GM18867 (cell line): Measurements from ENCODE around the gene GARIN5B.

Experiments
- ATAC-seq: cut with Tn5 transposase; IDR thresholded peaks from one replicate; pipeline ENCODE4 v1.9.1; 2021; ENCODE audit warnings: mild to moderate bottlenecking, moderate library complexity; ENCODE audit not compliant: unreplicated experiment

Gene GARIN5B

DNA sequence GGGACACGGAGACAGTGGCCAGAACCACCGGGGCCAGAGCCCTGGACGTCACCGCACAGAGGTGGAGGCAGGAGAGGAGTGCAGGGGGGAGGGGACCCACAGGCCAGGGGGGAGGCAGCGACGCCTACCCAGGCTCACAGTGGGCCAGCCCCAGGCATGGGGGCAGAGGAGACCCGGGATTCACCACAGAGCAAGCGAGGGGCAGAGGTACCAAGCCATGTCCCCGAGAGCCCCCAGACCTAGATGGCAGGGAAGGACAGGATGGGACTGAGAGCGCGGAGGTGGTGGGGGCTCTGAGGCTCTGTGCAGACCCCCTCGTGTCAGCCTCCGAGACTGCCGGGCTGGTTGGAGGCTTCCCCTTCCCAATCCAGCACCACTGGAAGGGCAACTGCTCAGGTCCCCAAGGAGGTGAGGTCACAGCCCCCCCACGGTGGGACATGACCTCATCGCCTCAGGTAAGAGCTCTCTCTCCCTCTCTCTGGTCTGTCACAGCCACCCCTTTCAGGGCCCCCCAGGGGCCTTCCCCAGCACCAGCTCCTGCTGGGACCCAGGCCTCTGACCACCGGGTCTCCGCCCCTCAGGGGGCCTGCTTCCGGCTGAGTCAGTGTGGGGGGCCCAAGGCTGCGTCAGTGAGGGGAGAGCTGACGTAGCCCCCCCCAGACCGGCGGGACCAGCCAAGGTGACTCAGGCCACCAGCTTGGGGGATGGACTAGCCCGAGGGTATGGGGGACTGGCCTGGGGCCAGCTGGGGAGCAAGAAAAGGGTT, 9.4 kb upstream of the GARIN5B start:
- ATAC-seq: no peak

DNA sequence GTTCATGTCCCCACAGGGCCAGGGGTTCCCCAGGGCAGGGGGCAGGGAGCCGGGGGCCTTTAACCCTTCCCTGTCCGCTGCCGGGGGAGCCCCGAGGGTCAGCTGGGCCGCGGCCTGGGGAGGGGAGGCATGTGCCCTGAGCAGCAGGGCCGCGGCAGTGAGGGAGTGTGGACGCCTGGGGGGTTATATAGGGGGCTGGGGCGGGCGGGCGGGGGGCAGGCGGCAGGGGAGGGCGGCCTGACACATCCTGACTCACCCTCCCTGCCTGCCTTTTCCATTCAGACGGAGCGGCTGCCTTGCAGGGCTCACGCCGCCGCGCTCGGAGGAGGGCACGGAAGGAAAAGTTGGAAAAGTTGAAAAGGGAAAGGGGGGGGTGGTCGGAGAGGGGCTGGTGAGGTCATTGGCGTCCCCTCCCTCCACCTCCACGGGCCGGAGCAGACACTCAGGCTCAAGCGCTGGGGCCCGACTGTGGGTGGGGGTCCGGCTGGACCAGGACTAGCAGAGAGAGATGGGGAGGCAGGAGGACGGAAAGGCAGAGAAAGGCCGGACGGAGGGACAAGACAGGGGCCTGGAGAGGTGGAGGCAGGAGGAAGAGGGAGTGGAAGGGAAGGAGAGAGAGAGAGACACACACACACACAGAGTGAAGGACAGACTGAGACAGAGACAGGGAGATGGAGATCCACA, 7.4 kb upstream of the GARIN5B start, which contains the start of gene IL11:
IL11 (minus strand) TSS at position 159 of the 684 bp plus-strand sequence; CDS start at position 6, 153 bp downstream.
- ATAC-seq: no peak

DNA sequence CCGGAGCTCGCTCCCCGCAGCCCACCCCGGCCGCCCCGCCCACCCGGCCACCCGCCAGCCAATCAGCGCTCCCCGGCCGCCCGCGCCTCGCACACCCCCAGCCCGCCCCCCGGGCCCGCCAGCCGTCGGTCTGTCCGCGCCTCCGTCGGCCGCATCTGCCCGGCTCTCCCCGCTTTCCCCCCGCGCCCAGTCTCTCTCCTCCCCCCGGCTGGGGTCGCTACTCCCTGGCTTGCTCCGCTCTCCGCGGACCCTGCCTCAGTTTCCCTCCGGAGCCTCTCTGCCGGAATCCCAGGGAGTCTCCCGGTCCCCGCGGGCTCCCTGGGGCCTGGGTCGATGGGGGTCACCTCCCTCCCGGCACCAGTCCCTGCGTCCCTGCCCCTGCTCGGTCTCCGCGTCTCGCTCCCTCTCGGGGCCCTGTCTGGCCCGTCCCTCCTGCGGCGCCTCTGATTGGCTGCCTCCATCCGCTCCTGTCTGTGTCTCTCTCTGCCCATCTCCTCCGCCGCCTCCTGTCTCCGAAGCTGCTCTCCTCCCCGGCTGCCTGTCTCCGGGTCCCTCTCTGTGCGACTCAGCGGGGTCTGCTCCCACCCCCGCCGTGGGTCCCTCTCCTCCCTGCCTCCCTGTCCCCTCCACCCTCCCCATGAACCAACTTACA, 6.7 kb upstream of the GARIN5B start:
- no peak for ATAC-seq

DNA sequence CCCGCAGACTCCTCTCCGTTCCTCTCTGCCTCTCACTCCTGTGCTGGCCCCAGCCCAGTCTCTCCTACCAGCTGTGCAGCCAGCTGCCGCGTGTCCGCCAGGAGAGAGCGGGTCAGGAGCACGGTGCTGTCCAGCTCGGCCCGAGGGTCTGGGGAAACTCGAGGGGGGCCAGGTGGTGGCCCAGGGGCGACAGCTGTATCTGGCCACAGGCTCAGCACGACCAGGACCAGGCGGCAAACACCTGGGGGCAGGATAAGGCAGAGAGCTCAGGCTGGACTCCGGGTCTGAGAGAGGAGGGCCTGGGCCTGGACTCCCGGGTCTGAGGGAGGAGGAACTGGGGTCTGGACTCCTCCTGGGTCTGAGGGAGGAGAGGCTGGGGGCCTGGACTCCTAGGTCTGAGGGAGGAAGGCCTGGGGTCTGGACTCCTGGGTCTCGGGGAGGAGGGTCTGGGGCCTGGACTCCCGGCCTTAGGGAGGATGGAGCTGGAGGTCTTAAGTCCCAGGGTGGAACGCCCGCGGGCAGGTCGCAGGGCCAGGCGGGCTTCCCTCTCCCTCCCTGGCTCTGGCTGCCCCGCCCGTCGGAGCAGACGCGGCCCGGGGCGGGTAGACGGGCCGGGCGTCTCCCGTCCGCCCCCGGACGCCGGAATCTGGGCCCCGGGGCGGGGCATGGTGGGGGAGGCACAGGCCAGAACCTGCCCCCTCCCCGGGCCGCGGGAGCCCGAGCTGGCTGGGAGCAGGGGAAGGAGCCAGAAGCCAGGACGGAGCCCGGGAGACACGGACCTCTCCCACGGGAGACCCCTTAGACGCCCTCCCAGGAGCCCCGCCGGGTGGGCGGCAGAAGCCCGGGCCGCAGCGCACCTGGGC, 5.9 kb upstream of the GARIN5B start:
- no peak for ATAC-seq

DNA sequence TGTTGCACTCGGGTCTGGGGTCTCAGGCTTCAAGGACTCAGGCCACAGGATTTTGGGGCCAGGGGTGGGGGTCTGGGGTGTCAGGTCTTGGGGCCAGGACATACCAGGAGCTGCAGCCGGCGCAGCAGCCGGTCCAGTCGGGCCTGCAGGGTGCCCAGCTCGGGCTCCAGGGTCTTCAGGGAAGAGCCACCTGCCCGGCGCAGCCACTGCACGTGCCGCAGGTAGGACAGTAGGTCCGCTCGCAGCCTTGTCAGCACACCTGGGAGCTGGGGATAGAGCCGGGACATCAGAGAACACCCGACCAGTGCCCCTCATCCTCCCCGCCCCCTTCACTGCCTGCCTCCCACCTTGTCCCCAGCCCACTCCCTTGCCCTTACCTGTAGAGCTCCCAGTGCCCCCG, 5.0 kb upstream of the GARIN5B start:
- no peak for ATAC-seq

DNA sequence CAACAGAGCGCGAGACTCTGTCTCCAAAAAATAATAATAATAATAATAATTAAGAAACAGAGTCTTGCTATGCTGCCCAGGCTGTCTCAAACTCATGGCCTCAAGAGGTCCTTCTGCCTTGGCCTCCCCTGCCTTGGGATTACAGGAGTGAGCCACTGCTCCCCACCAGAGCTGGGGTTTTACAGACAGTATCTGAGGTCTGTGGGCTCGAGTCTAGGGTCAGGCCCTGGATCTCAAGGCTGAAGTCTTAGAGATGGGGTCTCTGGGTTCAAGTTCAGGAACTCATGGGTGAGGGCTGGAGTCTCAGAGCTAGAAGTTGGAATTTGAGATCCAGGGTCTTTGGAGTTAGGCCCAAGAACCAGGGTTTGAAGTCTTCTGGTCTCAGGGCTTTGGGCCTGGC, 3.7 kb upstream of the GARIN5B start:
- no peak for ATAC-seq

DNA sequence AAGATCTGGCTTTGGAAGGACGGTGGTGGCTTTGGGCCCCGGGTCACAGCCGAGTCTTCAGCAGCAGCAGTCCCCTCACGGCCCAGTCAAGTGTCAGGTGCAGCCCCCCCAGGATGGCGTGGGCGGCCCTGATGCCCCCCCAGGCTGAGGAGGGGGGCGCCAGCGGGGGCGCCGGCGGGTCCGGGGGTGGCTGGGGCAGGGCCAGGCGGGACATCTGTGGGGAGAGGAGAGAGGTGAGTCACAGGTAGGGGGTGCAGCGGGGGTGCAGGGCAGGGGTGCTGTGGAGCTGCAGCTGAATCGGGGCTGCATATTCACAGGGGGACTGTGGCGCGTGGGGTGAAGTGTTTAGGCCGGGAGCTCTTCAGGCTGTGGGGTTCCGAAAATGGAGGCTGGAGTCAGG, 2.9 kb upstream of the GARIN5B start:
- ATAC-seq: no peak

DNA sequence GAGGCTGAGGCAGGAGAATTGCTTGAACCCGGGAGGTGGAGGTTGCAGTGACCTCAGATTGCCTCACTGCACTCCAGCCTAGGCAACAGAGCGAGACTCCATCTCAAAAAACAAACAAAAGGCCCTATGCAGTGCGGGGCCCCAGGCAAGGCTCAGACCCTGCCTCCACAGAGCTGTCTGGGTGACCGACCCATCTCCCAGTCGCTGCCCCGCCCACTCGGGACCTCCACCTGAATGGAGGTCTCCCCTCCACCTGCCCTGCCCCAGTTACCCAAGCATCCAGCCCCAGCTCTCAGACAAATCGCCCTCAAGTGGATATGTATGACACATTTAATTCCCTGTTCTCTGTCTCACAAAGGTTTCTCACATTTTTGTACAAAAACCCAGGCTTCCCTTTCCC, 2.2 kb upstream of the GARIN5B start:
- no peak for ATAC-seq

DNA sequence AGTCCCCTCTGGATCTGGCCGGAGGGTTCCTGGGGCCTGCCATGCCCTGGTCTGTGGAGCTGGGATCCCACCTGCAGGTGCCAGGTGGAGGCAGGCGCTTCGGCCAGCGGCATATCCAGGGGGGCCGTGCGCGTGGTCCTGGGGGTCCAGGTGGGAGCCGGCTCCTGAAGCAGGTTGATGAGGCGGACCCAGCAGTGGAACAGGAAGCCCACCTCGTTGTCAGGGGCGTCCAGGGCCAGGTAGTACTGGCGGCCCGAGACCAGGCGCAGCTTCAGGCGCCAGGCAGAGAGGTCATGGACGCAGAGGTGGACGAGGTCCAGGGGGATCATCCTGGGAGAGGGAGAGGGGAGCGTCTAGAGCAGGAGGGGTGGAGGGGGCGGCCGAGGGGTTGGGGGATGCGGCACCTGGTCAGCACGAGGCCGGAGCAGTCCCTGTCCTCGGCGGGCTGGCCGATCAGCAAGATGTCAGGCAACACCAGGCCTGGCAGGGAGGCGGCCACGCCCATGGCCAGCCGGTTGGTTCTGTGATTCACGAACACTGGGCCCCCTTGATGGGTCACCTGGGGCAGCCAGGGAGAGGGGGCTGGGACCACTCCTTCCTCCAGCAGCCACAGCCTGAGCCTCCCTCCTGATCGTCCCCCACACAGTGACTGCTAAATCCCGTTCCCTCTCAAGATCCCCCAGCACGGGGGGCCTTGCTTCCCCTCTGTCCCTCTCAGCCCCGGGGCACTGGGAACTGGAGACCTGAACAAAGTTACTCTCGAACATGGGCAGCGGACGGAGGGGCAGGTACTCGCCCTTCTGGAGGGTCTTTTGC, 678 bp downstream of the GARIN5B start:
- no peak for ATAC-seq

DNA sequence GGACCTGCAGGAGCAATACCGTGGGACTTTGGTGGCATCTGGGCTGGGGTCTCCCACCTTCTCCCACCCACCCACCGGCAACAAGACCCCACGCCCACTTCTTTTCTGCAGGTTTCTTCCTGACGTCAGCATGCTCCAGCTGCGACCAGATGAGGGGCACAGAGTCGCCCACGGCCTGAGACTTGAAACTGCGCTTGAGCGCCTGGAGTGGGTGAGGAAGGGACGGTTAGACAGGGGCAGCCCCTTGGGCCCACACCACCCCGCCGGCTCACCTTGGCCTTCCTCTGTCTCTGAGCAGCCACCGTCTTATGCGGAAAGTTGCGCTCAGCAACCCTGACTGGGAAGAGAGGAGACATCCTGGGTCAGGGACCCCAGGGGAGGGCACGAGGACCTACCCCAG, 2.2 kb downstream of the GARIN5B start:
- no peak for ATAC-seq

DNA sequence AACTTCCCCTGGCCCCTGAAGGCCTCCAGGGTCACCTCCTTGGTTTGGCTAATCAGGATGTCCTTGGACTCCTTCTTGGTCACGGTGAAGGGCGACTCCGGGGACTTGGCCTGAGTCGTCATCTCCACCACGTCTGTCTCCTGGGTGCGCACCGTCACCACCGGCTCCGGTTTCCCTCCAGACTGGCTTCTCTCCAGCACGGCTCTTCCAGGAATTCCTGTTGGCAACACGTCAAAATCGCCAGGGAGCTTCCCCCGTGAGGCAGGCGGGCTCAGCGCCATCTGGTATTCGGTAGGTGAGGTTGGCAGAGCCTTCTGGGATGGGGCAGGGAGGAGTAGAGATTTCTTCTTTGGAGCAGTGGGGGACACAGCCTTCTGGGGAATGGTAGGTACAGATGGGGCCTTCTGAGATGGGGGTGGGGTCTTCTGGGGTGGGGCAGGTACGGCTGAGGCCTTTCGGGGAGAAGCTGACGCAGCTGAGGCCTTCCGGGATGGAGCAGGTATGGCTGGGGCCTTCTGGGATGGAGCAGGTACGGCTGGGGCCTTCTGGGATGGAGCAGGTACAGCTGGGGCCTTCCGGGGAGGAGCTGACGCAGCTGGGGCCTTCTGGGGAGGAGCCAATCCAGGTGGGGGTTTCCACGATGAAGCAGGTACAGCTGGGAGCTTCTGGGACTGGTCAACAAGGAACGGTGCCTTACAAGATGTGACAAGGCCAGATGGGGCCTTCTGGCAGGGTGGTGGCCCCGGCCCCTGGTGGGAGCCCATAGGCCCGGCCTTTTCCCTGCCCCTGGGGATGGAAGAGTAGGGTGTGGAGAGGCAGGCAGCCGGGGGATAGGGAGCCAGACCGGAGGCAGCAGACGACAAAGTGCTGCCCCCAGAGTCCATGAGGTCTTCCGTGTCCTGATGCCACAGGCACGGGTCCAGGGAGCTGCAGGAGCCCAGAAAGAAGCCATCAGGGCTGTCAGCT, 3.8 kb downstream of the GARIN5B start:
- ATAC-seq: no peak

DNA sequence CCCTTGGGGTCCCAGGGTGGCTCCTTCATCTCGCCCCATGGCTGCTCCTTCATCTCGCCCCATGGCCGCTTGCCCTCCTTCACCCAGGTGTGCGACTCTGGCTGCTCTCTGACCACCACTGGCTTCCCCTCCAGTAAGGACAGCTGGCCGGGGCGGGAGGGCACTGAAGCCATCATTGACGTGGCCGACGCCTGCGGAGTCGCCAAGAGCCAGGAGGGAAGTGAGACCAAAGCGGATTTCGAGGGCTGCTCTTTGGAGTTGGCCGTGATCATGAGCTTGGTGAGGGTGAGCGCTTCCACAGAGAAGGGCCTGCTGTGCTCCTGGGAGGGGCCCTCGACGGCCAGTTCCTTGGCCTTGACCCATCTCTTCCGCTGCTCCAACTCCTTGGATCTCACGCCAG, 4.6 kb downstream of the GARIN5B start:
- no peak for ATAC-seq

DNA sequence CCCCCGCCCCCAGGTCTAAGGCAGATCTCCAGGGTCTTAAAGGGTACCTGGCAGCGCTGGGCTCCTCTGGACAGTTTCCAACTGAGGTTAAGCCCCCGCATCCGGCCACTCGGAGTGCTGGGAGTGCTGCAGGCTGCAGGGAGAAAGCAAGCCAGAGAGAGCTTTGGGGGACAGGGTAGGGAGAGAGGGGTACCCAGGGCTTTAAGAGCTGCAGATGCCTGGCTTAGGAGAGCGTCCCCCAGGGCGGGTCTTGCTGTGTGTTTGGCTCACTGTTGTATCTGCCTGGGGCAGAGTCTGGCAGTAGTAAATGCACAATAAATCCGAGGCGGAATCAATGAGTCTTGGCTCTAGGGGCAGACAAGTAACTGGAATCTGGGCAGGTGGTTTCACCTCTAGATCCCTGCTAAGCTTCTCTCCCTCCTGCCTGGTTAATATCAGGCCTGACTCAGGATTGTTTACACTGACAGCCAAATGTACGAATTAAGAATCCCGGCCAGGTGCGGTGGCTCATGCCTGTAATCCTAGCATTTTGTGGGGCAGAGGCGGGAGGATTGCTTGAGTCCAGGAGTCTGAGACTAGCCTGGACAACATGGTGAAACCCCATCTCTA, 7.7 kb downstream of the GARIN5B start:
- no peak for ATAC-seq

DNA sequence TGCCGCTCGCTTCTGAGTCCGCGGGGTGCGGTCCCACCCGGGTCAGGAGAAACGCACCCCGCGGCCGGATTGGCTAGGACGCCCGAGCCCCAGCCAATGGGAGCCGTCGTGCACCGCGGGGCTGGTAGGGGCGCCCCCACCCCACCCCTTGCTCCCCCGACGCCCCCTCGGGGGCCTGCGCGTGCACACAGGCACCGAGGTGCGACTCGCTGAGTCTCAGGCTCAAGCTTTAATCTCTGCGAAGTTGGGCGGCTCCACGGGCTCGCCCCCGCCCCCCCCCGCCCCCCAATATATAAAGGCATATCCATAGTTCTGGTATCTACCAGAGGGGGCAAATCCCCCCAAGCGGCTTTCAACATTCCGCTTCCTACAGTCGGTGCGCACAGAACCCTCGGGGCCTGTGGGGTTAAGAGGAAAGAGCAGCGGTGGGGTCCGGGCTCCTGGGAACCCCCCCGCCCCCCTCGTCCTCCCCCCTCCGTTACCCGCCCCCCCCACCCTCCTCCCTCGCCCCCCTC, 8.3 kb downstream of the GARIN5B start, which contains the start of gene COX6B2:
COX6B2 (minus strand) TSS at position 22 of the 515 bp plus-strand sequence. CDS start 198 bp downstream, outside the sequence.
- ATAC-seq: no peak

DNA sequence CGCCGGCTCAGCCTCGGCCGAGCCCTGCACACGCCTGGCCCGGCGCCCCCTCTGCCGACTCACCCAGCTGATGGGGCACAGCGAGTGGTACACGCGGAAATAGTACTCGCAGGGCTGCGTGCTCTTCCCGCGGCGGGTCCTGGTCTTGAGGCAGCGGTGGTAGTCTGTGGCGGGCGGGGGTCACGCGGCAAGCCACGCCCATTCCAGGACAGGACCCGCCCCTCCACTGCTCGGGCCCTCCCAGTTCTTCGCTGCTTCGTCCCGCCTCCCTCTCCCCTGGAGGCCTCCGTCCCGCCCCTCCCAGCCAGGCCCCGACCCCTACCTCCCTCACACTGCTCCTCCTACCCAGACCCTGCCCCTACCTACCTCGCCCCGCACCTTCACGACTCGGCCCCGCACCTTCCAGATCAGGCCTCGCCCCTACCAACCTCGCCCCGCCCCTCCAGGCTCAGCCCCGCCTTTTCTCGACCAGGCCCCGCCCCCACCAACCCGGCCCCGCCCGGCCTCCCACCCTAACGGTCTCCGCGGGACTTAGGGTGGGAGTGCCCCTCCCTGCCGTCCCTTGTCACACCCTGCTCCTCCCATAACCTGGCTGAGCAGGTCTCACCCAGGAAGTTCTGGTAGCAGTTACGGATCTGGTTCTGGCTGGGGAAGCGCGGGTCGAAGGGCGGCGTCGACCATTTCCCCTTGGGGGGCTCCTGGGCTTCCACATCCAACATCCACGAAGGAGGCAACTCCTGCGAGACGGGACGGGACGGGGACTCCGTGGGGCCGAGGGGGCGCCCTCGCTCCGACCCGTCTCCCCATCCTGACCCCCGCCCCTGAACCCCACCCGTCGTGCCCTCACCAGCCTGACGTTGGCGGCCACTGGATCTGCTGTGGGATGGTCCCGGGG, 9.0 kb downstream of the GARIN5B start:
- no peak for ATAC-seq

DNA sequence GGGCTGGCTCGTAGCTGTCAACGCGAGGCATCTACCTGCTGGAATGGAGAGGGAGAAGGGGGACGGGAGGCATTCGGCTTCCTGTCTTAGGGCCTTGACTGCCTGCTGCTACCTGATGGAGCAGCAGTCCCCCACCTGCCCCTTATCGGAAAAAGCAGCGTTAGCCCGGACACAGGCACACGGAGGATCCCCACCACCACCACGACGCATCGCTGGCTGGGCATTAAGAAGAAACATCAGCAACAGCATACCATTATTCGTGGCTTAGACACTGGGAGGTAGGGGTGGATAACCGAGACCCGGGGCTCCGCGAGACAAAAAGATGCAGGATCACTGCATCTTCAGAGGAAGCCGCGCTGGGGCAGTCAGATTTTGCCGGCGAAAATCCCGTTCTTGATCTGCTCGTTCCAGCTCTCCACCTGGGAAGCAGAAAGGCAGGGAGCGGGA, 9.7 kb downstream of the GARIN5B start:
- no peak for ATAC-seq

DNA sequence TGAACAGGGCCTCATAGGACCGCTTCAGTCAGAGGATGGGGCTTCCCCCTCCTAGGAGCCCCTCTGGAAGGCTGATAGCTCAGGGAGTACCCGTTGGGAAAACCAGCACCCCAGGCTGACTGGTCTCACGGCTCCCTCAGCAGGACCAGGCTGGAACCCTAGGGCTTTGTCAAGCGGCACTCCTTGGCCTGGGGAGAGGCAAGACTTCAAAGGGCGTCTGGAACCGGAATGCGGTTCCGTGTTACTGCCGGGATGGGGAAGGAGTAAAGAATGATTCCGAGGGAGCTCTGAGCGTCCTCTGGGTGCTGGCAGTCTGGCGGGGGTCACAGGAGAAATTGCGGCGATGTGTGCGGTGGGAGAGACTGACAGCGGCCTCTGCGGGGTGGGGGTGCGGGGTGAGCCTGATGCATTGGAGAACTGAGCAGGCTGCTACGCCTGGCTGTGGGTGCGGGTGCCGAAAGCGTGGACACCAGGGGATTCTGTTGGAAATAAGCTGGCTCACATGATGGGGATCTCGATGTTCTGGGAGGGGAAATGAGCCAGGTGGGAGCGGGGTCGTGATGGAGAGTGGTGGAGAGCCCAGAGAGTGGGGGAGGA, 10.4 kb downstream of the GARIN5B start:
- no peak for ATAC-seq
